GM19452 (cell line): ENCODE results near the gene CFAP58.
"Not testable (repeated sequence)": the region's sequence is repeated elsewhere in the genome, so short reads cannot be mapped to it uniquely, and the experiment has no call there.

Source experiments
- ATAC-seq: cut with Tn5 transposase; IDR thresholded peaks from one replicate; pipeline ENCODE4 v1.9.1; 2021; ENCODE audit not compliant: unreplicated experiment

CFAP58 gene

GRCh38 chr10:104427989-104428388, 74.4 kb downstream of the CFAP58 start:
- no peak for ATAC-seq

GRCh38 chr10:104429846-104430245, 76.2 kb downstream of the CFAP58 start:
- no peak for ATAC-seq

GRCh38 chr10:104430360-104430759, 76.7 kb downstream of the CFAP58 start:
- no peak for ATAC-seq

- ATAC-seq, result no peak
These were observed 80.0 kb downstream of the CFAP58 start for GRCh38 chr10:104433669-104434068.

GRCh38 chr10:104434601-104435000, 81.0 kb downstream of the CFAP58 start:
- ATAC-seq, result no peak

GRCh38 chr10:104435822-104436221, 82.2 kb downstream of the CFAP58 start:
- no peak for ATAC-seq

GRCh38 chr10:104437226-104437625, 83.6 kb downstream of the CFAP58 start:
- no peak for ATAC-seq

GRCh38 chr10:104440221-104440620, 86.6 kb downstream of the CFAP58 start:
- ATAC-seq, result no peak

GRCh38 chr10:104441329-104442000, 87.8 kb downstream of the CFAP58 start:
- no peak for ATAC-seq

GRCh38 chr10:104445359-104445758, 91.7 kb downstream of the CFAP58 start:
- no peak for ATAC-seq

- ATAC-seq, result no peak
These were observed 92.5 kb downstream of the CFAP58 start for GRCh38 chr10:104446151-104446550.

GRCh38 chr10:104447331-104447730, 93.7 kb downstream of the CFAP58 start:
- ATAC-seq, result no peak

- ATAC-seq, result no peak
These were observed 94.3 kb downstream of the CFAP58 start for GRCh38 chr10:104447906-104448305.

- no peak for ATAC-seq
These were observed 95.8 kb downstream of the CFAP58 start for GRCh38 chr10:104449391-104449790.

GRCh38 chr10:104450490-104450889, 96.9 kb downstream of the CFAP58 start:
- ATAC-seq, result no peak

- no peak for ATAC-seq
These were observed 97.3 kb downstream of the CFAP58 start for GRCh38 chr10:104450954-104451353.

GRCh38 chr10:104452977-104453376, 99.3 kb downstream of the CFAP58 start:
- ATAC-seq, result no peak

- ATAC-seq, result peak; percentile 82
These were observed 103.3 kb downstream of the CFAP58 start for GRCh38 chr10:104456802-104457542.

- no peak for ATAC-seq
These were observed 103.9 kb downstream of the CFAP58 start for GRCh38 chr10:104457543-104457828.

GRCh38 chr10:104465575-104465974, 111.9 kb downstream of the CFAP58 start:
- not testable (repeated sequence) for ATAC-seq

- not testable (repeated sequence) for ATAC-seq
These were observed 115.2 kb downstream of the CFAP58 start for GRCh38 chr10:104468818-104469217.

GRCh38 chr10:104472505-104472904, 118.9 kb downstream of the CFAP58 start:
- no peak for ATAC-seq
